H9 (cell line): ENCODE results near the gene ANO6. TPM values are rescaled to one million over a fixed set of nuclear protein-coding genes. Genes with fewer than 3 reads are reported as not detected.

Experiments used
- DNase-seq: peaks from one replicate; pipeline ENCODE4 v3.0.0-alpha.2; 2017
- H2AFZ ChIP-seq: one replicate; pipeline ENCODE4 v1.6.1; 2013; ENCODE audit warnings: mild to moderate bottlenecking, low read length, control low read depth, moderate library complexity
- H2AK5ac ChIP-seq: 2 replicates; pipeline ENCODE4 v1.6.1; 2013; ENCODE audit warnings: low read length, control low read depth, mixed read lengths; ENCODE audit not compliant: insufficient read length
- H2BK120ac ChIP-seq: one replicate; pipeline ENCODE4 v1.6.1; 2013; ENCODE audit warnings: low read depth, mild to moderate bottlenecking, low read length, control low read depth, inconsistent platforms; ENCODE audit not compliant: poor library complexity, severe bottlenecking
- H2BK12ac ChIP-seq: 2 replicates; pipeline ENCODE4 v1.6.1; 2013; ENCODE audit warnings: low read length, control low read depth, mixed read lengths, low read depth; ENCODE audit not compliant: insufficient read length
- H2BK15ac ChIP-seq: 2 replicates; pipeline ENCODE4 v1.6.1; 2013; ENCODE audit warnings: low read depth, low read length, control low read depth
- H2BK20ac ChIP-seq: one replicate; pipeline ENCODE4 v1.6.1; 2013; ENCODE audit warnings: low read depth, mild to moderate bottlenecking, low read length, control low read depth, inconsistent platforms; ENCODE audit not compliant: poor library complexity, severe bottlenecking
- H2BK5ac ChIP-seq: 2 replicates; pipeline ENCODE4 v1.6.1; 2013; ENCODE audit warnings: low read length, control low read depth, mixed read lengths; ENCODE audit not compliant: insufficient read length
- H3K14ac ChIP-seq: 2 replicates; pipeline ENCODE4 v1.6.1; 2013; ENCODE audit warnings: low read length, control low read depth; ENCODE audit not compliant: insufficient read depth
- H3K18ac ChIP-seq: 2 replicates; pipeline ENCODE4 v1.6.1; 2013; ENCODE audit warnings: low read depth, mild to moderate bottlenecking, mixed read lengths, low read length, control low read depth; ENCODE audit not compliant: insufficient read length
- H3K23ac ChIP-seq: 2 replicates; pipeline ENCODE4 v1.6.1; 2013; ENCODE audit warnings: low read length, control low read depth, mixed read lengths, low read depth; ENCODE audit not compliant: insufficient read length
- H3K23me2 ChIP-seq: 2 replicates; pipeline ENCODE4 v1.6.1; 2013; ENCODE audit warnings: low read depth, mild to moderate bottlenecking, mixed read lengths, low read length, control low read depth; ENCODE audit not compliant: insufficient read length, poor library complexity, severe bottlenecking
- H3K27ac ChIP-seq: 2 replicates; pipeline ENCODE4 v1.5.1; 2013; ENCODE audit warnings: low read length, control low read depth, mixed read lengths, low read depth; ENCODE audit not compliant: insufficient read length
- H3K27me3 ChIP-seq: 2 replicates; pipeline ENCODE4 v1.6.1; 2013; ENCODE audit warnings: low read length, control low read depth, inconsistent platforms; ENCODE audit not compliant: insufficient read depth
- H3K4ac ChIP-seq: 2 replicates; pipeline ENCODE4 v1.6.1; 2013; ENCODE audit warnings: low read depth, mild to moderate bottlenecking, control low read depth, inconsistent platforms, low read length, moderate library complexity
- H3K4me1 ChIP-seq: 2 replicates; pipeline ENCODE4 v1.6.1; 2013; ENCODE audit warnings: low read length, control low read depth, inconsistent platforms; ENCODE audit not compliant: insufficient read depth
- H3K4me2 ChIP-seq: 2 replicates; pipeline ENCODE4 v1.6.1; 2013; ENCODE audit warnings: low read length, control low read depth, mixed read lengths; ENCODE audit not compliant: insufficient read length, insufficient read depth
- H3K56ac ChIP-seq: 2 replicates; pipeline ENCODE4 v1.6.1; 2013; ENCODE audit warnings: low read depth, mild to moderate bottlenecking, mixed read lengths, low read length, control low read depth; ENCODE audit not compliant: insufficient read length
- H3K79me1 ChIP-seq: 2 replicates; pipeline ENCODE4 v1.6.1; 2013; ENCODE audit warnings: low read depth, mild to moderate bottlenecking, moderate library complexity, low read length, control low read depth, inconsistent platforms; ENCODE audit not compliant: insufficient read depth, poor library complexity, severe bottlenecking
- H3K79me2 ChIP-seq: 2 replicates; pipeline ENCODE4 v1.6.1; 2013; ENCODE audit warnings: low read length, control low read depth, inconsistent platforms; ENCODE audit not compliant: insufficient read depth
- H3K9ac ChIP-seq: 2 replicates; pipeline ENCODE4 v1.6.1; 2013; ENCODE audit warnings: low read length, control low read depth, mixed read lengths; ENCODE audit not compliant: insufficient read length; ENCODE audit errors: extremely low read depth
- H3K9me3 ChIP-seq: one replicate; pipeline ENCODE4 v1.6.1; 2013; ENCODE audit warnings: low read depth, low read length, inconsistent platforms; ENCODE audit not compliant: control insufficient read depth
- H3T11ph ChIP-seq: one replicate; pipeline ENCODE4 v1.6.1; 2013; ENCODE audit warnings: mild to moderate bottlenecking, low read length, control low read depth, inconsistent platforms
- H4K20me1 ChIP-seq: one replicate; pipeline ENCODE4 v1.6.1; 2013; ENCODE audit not compliant: control insufficient read depth, insufficient read length, insufficient read depth
- H4K5ac ChIP-seq: 2 replicates; pipeline ENCODE4 v1.6.1; 2013; ENCODE audit warnings: low read depth, mild to moderate bottlenecking, mixed read lengths, low read length, control low read depth; ENCODE audit not compliant: insufficient read length
- H4K8ac ChIP-seq: replicated peaks from 2 replicates; pipeline ENCODE4 v1.6.1; 2013; ENCODE audit warnings: low read length, control low read depth, mixed read lengths, low read depth; ENCODE audit not compliant: insufficient read length
- H4K91ac ChIP-seq: 2 replicates; pipeline ENCODE4 v1.6.1; 2013; ENCODE audit warnings: low read depth, mild to moderate bottlenecking, moderate library complexity, mixed read lengths, low read length, control low read depth; ENCODE audit not compliant: insufficient read length
- H3K27ac Mint-ChIP-seq, 3 experiments: 2 replicates in 2 of 3; 3 replicates in 1 of 3; pipeline ENCODE4 v1.8.0; 2020 to 2021; ENCODE audit warnings: mixed read lengths in 3 of 3, mild to moderate bottlenecking in 1 of 3, moderate library complexity in 1 of 3
- H3K27me3 Mint-ChIP-seq: 2 replicates; pipeline ENCODE4 v1.8.0; 2021; ENCODE audit warnings: low read depth, mild to moderate bottlenecking, moderate library complexity, mixed read lengths
- H3K36me3 Mint-ChIP-seq, 3 experiments: 2 replicates in 2 of 3; 3 replicates in 1 of 3; pipeline ENCODE4 v1.8.0; 2020 to 2021; ENCODE audit warnings: low read depth in 3 of 3, mixed read lengths in 3 of 3; ENCODE audit not compliant: insufficient read depth in 1 of 3
- H3K4me1 Mint-ChIP-seq, 2 experiments: 2 replicates each; pipeline ENCODE4 v1.8.0; 2020; ENCODE audit warnings: mixed read lengths in 2 of 2
- H3K4me3 Mint-ChIP-seq, 2 experiments: 2 replicates in 1 of 2; 3 replicates in 1 of 2; pipeline ENCODE4 v1.8.0; 2020 to 2021; ENCODE audit warnings: mild to moderate bottlenecking in 2 of 2, mixed read lengths in 2 of 2, moderate library complexity in 1 of 2
- H3K9me3 Mint-ChIP-seq, 2 experiments: 2 replicates in 1 of 2; 3 replicates in 1 of 2; pipeline ENCODE4 v1.8.0; 2020; ENCODE audit warnings: mild to moderate bottlenecking in 2 of 2, mixed read lengths in 2 of 2, moderate library complexity in 1 of 2
- CTCF ChIP-seq: fragments of 200-600 bp; sonication (generic); conservative IDR thresholded peaks from 3 replicates; pipeline ENCODE4 v1.8.0; 2021; ENCODE audit warnings: antibody characterized with exemption, mild to moderate bottlenecking
- WGBS: extraction: QIAGEN DNeasy Blood & Tissue Kit; methylation state at CpG from one replicate; pipeline ENCODE4 v1.1.7; 2013; ENCODE audit warnings: missing lambda C conversion rate, low lambda C conversion rate, mixed read lengths; ENCODE audit not compliant: insufficient read length; ENCODE audit errors: extremely low coverage; 5-methylcytosine and 5-hydroxymethylcytosine counted together
- total RNA-seq: library from RNA; stranded (reverse); gene quantifications from 2 replicates; pipeline ENCODE4 v1.2.1, GENCODE V29; 2021

The ANO6 gene
- total RNA-seq, 1 experiment from 2014 or later: 24.3 TPM

DNA sequence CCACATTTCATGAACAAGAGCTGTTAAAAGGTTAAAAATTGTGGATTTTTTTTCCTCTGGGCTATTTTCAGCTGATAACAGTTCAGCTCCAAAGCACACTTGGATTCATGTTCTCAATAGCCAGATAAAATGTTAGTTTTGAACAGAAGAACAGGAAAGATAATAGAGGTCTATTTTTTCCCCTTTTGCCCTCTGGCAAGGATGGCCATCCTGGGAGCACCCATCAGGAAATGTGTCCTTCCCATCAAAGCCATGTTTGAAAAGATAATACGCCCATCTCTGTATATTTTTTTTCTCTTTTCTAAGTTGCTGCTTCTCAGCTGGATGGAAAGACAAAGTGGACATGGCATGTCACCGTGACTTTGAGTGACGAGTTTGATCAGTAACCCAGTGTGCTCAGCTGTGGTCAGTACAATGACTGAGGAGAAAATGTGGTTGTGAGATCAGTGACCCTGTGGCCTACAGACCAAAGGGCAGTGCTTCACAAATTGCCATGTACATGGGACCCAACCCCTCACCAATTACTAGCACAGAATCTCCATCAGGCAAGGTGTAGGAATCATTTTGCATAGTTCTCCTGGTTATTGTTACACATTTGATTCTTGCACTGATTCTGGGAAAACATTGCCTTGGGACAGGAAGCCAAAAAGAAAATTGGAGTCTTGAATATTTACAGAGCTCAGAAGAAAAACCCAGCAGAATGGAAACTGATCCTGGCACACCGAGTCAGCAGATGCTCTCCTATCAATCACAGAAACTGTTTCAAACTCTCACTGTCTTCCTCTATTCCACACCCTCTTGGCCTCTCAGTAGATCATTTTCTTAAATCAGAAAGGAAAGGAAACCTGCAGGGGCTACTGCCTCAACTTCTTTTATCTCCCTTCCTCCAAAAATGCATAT, 64.3 kb downstream of the ANO6 start:
- H4K91ac ChIP-seq: no peak overlapping the region
- H2AFZ ChIP-seq: no peak overlapping the region
- Mint-ChIP-seq H3K4me3 (no peak overlapping the region), H3K27ac (no peak overlapping the region; a peak in 1 of 7 replicates), H3K4me1 (peaks cover 24 to 25% of the 10 kb centered on the region in 2 experiments), H3K9me3 (no peaks in the 10 kb centered on the region), H3K27me3 (no peaks in the 10 kb centered on the region), H3K36me3 (peaks cover 7 to 11% (median 8%) of the 10 kb centered on the region in 3 experiments)
- no peak overlapping the region for H3K56ac ChIP-seq
- no peak overlapping the region for H3K4ac ChIP-seq
- H3K27ac ChIP-seq: no peak overlapping the region
- WGBS: no CpG with 5 or more reads among the region's 4 CpGs
- H3K4me2 ChIP-seq: no peak overlapping the region
- H4K8ac ChIP-seq: no peak overlapping the region
- no peaks in the 10 kb centered on the region for H3K9me3 ChIP-seq
- no peak overlapping the region for H3K18ac ChIP-seq
- H3K23me2 ChIP-seq: no peaks in the 10 kb centered on the region
- no peak overlapping the region for H3K9ac ChIP-seq
- H2BK12ac ChIP-seq: no peak overlapping the region
- no peak overlapping the region for H2BK5ac ChIP-seq
- H3K23ac ChIP-seq: no peak overlapping the region
- no peak overlapping the region for H3T11ph ChIP-seq
- 0 out of 2 replicates have a peak, but pooled peaks cover 2% of the 10 kb centered on the region for H3K79me2 ChIP-seq
- H3K27me3 ChIP-seq: no peaks in the 10 kb centered on the region
- H4K5ac ChIP-seq: no peak overlapping the region
- H3K79me1 ChIP-seq: peaks cover 5% of the 10 kb centered on the region
- H2BK120ac ChIP-seq: no peak overlapping the region
- TF ChIP-seq CTCF: no peak
- peaks cover 3% of the 10 kb centered on the region; the same call in 1 of the 2 replicates for H3K4me1 ChIP-seq
- DNase-seq: no peak
- no peak overlapping the region for H2AK5ac ChIP-seq
- no peak overlapping the region for H2BK15ac ChIP-seq
- no peaks in the 10 kb centered on the region for H4K20me1 ChIP-seq
- no peak overlapping the region for H3K14ac ChIP-seq
- no peak overlapping the region for H2BK20ac ChIP-seq
